HG02678 (cell line): ENCODE measurements around the gene TNNC1.

Experiments used
- ATAC-seq: cut with Tn5 transposase; IDR thresholded peaks from one replicate; pipeline ENCODE4 v1.9.1; 2021; ENCODE audit warnings: mild to moderate bottlenecking, moderate library complexity; ENCODE audit not compliant: unreplicated experiment

TNNC1 gene

DNA sequence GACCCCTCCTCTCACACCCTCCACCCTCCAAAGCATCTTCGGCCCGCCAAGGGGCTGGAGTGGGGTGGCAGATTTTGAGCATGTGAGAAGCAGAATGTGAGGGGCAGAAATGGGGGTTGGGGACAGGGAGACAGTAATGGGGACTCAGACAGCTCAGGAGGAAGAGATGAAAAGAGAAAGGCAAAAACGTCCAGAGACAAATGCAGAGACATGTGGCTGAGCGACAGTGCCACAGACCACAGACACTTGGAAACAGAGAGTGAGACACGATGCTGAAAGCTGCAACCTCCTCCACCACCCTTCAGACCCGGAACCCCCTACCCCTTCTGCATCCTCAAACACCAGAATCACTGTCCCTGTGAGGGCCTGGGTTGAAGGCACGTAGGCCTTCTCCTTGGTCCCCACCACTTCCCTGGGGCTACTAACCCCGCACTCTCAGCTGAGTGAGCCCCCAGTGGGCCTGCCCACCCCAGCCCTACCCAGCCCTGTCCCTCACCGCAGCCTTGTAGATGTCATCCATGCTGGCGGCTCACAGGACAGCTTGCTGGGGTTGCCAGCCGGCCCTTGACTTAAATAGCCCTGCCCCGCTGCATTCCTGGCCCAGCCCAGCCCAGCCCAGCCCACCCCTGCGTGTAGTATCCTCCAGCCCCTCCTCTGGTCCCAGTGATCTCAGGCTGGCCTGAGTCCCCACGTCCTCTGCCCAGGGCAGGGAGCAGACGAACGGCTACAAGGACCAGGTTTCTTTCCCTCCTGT lies at the start of gene TNNC1:
Gene TNNC1, minus strand, starts transcription at position 546 of the 754 bp plus-strand sequence. Its CDS starts 26 bp downstream, at position 520.
- ATAC-seq, result no peak

DNA sequence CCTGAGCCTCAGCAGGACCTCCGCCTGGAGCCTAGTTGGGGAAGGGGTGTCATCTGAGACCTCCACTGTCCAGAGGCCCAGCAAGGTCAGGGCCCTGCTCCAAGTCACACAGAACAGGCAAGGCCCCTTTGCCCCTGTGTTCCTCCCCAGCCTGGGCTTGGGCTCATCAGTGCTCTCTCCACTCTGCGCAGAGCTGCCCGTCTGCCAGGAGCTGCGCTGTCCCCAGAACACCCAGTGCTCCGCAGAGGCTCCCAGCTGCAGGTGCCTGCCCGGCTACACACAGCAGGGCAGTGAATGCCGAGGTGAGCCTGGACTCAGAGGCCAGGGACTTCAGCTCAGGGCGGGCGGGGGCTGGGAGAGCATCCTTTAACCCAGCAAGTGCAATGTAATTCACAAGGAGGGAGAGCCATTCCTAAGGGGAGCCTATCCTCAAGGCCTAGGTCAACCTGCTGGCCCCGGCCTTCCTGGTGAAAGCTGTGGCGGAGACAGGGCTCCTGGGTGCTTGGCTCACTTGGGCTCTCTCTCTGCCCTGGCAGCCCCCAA lies 49.0 kb upstream of the TNNC1 start:
- ATAC-seq, result no peak

DNA sequence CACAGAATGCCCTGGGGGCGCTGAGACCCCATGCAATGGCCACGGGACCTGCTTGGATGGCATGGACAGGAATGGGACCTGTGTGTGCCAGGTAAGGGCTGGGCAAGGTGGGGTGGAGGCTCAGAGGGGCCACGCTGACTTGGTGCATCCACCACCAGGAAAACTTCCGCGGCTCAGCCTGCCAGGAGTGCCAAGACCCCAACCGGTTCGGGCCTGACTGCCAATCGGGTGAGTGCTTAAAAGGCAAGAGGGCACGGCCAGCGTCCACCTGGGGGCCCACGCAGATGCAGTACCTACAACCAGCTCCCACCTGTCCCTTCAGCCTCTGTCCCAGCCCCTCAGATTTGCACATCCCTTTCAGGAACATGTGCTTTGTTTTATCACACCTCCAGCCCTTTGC lies 48.2 kb upstream of the TNNC1 start:
- no peak for ATAC-seq

DNA sequence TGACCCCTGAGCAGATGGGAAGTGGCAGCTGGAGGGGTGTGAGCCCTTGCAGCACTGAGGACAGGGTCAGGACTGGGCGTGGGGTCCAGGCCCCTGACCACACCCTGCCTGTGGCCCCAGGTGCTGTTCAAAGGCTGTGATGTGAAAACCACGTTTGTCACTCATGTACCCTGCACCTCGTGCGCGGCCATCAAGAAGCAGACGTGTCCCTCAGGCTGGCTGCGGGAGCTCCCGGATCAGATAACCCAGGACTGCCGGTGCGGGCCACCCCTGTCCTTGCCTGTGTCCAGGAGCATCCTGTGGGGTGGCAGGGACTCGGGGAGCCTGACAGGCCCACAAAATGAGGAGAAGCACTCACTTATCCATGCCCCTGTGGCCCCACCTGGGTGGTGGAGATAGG lies 47.2 kb upstream of the TNNC1 start:
- no peak for ATAC-seq

DNA sequence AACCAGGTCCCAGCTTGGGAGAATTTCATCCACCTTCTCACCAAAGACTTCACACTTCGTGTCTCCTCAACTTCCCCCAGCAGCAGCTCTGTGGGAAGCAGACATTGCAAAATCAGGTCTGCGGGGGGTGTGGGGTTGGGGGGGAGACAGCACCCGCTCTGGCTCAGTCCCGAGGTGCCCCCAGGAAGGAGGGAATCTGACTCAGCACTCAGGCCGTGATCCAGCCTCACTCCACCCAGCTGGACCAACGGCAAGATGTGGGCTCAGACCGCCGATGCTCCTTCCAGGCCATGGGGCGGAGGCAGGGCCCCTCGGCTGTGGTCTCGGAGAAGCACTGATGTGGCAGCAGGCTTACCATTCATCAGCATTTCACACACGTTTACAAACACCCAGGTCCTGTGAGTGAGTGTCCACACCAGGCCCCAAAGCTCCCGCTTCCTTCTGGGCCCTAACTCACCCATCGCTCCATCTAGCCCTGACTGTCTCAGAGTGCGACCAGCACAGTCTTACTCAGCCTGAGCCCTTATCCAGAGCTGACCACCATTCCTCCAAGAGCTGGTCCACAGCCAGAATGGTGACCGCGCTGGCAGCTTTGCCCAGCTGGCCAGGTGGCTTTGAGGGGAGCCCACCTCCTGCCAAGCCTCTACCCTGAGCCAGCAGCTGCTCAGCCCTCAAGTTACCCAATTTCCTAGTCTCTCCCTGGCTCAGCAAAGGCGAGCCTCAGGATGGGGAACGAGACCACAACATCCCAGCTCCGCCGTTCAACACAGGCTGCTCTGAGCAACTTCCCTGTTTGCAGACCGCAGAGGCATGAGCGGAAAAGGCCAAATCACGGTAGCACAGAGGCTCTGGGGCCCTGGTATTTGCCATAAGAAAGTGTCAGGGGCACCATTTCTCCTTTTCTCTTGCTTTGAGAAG lies 44.6 kb upstream of the TNNC1 start:
- no peak for ATAC-seq

DNA sequence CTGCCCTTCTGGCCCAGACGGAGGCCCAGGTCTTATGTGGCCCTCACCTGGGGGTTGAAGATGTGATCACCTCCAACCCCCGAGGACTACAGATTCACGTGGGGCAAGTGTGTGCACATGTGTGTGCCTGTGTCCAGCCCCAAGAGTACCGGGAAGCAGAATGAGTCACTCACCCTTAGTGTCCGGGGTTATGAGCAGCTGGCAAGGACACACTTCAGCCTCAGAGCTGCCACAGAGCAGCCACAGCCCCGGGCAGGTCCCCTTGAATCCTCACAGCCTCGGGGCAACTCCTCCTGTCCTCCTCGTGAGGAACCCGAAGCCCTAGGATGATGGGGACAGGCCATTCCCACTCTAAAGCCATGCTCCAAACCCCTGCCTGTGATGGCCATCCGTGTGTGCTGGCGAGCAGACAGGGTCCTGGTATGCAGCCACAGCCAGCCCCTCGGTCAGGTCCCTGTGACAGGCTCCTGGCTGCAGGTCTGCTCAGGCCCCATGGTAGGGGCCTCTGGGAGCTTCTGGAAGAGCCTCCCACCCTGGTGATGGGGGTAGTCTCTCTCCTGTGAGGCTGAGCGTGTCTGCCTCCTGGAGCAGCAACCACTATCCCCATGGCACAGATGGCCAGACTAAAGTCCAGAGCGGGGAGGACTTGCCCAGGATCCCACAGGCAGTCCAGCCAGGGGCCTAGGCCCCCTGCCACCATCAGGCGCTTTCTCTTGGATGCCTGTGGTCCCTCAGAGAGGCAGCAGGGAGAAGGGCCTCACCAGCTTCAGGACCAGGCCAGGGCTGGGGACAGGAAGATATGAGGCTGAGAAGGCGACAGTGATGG lies 42.1 kb upstream of the TNNC1 start:
- no peak for ATAC-seq

DNA sequence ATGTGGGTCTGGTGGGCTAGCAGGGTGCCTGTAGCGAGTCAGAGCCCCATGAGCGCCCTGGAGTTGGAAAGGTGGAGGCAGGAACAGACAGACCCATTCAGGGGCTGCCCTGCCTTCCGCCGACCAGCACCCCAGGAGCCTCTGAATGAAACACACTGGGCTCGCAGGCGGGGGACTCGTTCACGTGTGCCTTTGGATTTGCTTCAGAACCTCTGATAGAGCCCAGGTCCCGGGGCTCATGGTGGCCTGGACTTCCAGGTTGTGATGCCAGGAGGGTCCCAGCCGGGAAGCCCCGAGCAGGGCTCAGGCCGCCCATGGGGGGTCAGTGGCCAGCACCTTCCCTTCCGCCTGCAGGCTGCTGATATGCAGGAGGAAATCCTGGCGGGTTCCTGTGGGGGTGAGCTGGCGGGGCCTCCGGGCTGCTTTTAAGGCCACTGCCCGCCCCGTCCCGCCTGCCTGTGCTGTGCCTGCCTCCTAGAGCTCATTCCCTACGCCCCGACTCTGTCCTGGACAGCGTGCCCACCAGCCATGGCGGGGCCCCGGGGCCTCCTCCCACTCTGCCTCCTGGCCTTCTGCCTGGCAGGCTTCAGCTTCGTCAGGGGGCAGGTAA lies 41.1 kb upstream of the TNNC1 start, which contains the start of gene STAB1:
Gene STAB1, plus strand, starts transcription at position 453 of the 610 bp plus-strand sequence. Its CDS starts 76 bp downstream, at position 529.
- no peak for ATAC-seq

DNA sequence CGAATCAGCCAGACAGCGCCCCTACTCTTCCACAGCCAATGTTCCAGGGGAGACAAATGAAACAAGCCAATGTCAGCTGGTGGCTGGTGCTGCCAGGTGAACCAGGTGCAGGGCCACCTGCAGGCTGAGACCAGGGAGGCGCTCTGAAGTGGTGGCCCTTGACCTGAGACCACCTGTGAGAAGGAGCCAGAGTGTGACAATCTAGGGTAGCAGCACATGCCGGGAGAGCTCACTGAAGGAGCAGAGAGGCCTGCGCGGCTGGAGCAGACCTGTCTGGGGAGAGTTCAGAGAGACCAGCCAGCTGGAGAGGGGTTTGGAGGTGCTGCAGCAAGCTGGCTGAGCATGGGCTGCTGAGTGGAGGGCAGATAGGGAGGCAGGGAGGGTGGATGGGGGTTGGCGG lies 40.6 kb upstream of the TNNC1 start:
- ATAC-seq, result no peak

DNA sequence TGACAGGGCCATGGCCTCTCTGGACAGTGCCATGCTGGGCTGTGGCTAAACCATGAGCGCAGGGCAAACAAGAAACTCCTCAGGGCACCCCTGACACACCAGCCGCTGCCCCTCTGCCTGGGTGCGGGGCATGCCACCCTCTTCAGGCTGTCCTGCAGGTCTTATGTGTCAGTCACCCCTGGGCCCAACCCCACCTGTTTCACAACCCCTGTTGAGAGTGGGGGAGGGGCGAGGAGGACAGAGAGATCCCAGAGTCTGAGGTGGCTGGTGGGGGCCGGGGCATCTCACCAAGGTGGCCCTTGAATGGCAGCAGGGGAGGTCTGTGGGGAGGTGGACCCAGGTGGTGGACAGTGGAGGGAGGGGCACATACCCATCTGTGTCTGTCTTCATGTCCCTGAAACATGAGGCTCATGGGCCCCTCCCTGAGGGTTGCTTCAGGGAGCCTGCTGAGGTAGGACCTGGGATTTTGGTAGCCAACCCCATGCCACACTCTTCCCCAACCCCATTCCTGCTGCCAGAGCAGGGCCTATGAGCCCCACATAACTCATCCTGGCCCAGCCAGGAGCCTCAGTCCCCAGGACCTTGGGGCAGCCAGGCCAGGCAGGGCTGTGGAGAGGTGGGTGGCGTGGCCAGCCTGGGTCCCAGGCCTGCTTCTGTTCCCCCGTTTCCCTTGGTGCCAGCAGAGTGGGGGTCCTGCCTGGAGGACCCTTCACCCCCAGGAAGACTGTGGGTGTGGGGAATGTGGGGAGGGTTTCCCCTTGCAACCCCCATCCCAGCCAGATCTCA lies 39.6 kb upstream of the TNNC1 start:
- no peak for ATAC-seq

DNA sequence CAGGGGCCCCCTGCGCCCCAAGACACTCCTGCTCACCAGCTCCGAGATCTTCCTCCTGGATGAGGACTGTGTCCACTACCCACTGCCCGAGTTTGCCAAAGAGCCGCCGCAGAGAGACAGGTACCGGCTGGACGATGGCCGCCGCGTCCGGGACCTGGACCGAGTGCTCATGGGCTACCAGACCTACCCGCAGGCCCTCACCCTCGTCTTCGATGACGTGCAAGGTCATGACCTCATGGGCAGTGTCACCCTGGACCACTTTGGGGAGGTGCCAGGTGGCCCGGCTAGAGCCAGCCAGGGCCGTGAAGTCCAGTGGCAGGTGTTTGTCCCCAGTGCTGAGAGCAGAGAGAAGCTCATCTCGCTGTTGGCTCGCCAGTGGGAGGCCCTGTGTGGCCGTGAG lies 38.2 kb upstream of the TNNC1 start:
- no peak for ATAC-seq

DNA sequence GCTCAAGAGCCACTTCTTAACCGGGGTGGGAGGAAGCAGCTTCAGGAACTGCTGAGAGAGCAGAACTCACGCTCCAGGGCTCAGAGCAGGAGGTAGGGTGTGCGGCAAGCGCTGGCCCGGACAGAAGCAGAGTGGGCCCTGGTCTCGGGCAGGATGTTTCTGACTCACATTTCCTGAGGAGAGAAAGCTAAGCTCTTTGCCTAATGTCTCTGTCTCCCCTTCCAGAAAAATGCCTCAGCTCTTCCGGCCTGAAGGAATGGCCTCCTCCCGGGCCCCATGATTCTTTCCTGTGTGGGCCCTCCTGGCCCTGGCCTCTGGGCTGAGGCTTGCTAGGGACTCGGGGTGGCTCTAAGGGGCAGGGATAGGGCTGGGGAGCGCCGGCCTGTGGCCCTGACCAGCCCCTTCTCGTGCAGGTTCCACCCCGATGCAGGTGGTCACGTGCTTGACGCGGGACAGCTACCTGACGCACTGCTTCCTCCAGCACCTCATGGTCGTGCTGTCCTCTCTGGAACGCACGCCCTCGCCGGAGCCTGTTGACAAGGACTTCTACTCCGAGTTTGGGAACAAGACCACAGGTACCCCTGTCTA lies 37.2 kb upstream of the TNNC1 start:
- ATAC-seq, result no peak

DNA sequence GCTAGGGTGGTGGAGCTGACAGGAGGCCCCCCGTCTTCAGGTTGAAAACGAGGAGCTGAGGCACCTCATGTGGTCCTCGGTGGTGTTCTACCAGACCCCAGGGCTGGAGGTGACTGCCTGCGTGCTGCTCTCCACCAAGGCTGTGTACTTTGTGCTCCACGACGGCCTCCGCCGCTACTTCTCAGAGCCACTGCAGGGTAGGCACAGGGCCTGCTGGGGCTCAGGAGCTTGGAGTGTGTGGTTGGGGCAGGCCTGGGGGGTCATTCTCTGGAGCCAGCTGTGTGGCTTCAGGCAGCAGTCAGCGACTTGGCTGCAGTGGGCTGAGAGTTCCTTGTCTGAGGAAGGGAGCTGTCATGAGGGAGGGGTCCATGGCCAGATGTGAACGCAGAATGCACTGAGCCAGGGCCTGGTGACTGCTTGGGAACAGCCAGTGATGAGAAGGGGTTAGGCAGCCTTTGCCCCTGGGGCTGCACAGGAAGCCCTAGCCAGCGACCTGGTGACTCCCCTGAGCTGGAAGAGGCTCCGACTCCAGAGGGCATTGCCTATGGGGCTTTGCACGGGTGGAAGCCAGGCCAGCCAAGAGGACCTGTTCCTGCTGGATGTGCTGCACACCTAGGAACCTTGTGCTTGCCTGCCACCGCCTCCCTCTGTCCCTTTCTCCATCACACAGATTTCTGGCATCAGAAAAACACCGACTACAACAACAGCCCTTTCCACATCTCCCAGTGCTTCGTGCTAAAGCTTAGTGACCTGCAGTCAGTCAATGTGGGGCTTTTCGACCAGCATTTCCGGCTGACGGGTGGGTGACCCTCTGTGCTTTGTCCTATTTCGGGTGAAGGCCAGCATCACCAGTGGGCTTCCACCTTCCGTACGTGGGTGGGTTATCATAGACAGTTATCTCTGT lies 36.4 kb upstream of the TNNC1 start:
- ATAC-seq, result no peak

DNA sequence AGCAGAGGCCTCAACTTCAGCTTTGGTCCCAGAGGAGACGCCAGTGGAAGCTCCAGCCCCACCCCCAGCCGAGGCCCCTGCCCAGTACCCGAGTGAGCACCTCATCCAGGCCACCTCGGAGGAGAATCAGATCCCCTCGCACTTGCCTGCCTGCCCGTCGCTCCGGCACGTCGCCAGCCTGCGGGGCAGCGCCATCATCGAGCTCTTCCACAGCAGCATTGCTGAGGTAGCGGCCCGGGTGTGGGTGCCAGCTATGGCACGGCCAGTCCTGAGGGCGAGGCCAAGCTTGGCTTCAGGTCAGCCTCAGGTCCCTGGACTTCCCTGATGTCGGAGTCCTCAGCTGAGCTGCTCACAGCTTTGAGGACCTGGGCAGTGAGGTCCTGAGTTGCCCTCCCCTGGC lies 35.6 kb upstream of the TNNC1 start:
- ATAC-seq, result no peak

DNA sequence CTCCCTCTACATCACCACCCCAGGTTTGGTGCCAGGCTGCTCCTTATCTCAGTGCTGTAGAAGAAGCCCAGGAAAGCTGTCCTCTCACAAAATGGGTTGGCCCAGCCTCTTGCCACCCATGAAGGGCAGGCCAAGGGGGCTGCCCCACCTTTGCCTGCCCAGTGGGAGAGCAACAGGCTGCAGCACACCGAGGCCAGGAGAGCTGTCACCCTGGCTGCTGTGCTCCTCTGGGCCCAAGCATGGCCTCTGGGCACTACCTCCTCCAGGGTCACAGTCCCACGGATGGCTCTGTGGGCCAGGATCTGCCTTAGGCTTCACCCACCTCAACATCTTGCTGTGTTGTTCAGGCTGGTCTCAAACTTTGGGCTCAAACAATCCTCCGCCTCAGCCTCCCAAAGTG lies 34.9 kb upstream of the TNNC1 start:
- no peak for ATAC-seq

DNA sequence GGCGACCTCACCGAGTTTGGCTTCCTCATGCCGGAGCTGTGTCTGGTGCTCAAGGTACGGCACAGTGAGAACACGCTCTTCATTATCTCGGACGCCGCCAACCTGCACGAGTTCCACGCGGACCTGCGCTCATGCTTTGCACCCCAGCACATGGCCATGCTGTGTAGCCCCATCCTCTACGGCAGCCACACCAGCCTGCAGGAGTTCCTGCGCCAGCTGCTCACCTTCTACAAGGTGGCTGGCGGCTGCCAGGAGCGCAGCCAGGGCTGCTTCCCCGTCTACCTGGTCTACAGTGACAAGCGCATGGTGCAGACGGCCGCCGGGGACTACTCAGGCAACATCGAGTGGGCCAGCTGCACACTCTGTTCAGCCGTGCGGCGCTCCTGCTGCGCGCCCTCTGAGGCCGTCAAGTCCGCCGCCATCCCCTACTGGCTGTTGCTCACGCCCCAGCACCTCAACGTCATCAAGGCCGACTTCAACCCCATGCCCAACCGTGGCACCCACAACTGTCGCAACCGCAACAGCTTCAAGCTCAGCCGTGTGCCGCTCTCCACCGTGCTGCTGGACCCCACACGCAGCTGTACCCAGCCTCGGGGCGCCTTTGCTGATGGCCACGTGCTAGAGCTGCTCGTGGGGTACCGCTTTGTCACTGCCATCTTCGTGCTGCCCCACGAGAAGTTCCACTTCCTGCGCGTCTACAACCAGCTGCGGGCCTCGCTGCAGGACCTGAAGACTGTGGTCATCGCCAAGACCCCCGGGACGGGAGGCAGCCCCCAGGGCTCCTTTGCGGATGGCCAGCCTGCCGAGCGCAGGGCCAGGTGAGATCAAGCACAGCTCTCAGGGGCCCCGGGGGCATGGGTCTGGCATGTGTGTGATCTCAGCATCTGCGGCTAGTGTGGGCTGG lies 34.2 kb upstream of the TNNC1 start:
- no peak for ATAC-seq

DNA sequence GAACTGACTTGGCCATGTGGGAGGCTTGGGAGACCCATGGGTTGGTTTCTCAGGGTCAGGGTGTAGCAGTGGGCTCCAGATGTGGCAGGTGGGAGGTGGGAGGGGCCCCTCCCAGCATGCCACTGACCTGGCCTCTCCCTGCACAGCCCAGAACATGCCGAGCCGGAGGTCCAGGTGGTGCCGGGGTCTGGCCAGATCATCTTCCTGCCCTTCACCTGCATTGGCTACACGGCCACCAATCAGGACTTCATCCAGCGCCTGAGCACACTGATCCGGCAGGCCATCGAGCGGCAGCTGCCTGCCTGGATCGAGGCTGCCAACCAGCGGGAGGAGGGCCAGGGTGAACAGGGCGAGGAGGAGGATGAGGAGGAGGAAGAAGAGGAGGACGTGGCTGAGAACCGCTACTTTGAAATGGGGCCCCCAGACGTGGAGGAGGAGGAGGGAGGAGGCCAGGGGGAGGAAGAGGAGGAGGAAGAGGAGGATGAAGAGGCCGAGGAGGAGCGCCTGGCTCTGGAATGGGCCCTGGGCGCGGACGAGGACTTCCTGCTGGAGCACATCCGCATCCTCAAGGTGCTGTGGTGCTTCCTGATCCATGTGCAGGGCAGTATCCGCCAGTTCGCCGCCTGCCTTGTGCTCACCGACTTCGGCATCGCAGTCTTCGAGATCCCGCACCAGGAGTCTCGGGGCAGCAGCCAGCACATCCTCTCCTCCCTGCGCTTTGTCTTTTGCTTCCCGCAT lies 33.4 kb upstream of the TNNC1 start:
- no peak for ATAC-seq
